Small intestine (tissue), 7 donors: Measurements from ENCODE around the gene NEK4. TPM values are rescaled to one million over a fixed set of nuclear protein-coding genes. Genes with fewer than 3 reads are reported as not detected.

Experiments
- DNase-seq, 2 donors: peaks; one replicate each; pipeline versions ENCODE4 v3.0.0 to v3.0.0-alpha.2; 2013
- FAIRE-seq: peaks from 2 replicates; lab custom pipeline; 2012; peaks lifted over from hg19 to GRCh38; lab: Jason Lieb, UNC
- H3K27ac ChIP-seq, 3 donors: one replicate each; pipeline ENCODE4 v1.5.1; 2013; ENCODE audit warnings: low read length in 2 of 3, mild to moderate bottlenecking in 2 of 3, control low read depth in 1 of 3, inconsistent platforms in 1 of 3, low read depth in 1 of 3, moderate library complexity in 1 of 3
- H3K27me3 ChIP-seq, 3 donors: one replicate each; pipeline ENCODE4 v1.6.1; 2013; ENCODE audit warnings: low read length in 3 of 3, inconsistent platforms in 1 of 3; ENCODE audit not compliant: control insufficient read depth in 3 of 3, insufficient read depth in 3 of 3
- H3K36me3 ChIP-seq, 3 donors: one replicate each; pipeline ENCODE4 v1.6.1; 2013; ENCODE audit warnings: low read length in 3 of 3, inconsistent platforms in 1 of 3, low read depth in 1 of 3, mild to moderate bottlenecking in 1 of 3, moderate library complexity in 1 of 3; ENCODE audit not compliant: control insufficient read depth in 3 of 3, insufficient read depth in 2 of 3
- H3K4me1 ChIP-seq, 3 donors: one replicate each; pipeline ENCODE4 v1.6.1; 2013; ENCODE audit warnings: low read length in 2 of 3, inconsistent platforms in 1 of 3, low read depth in 1 of 3, mild to moderate bottlenecking in 1 of 3, moderate library complexity in 1 of 3; ENCODE audit not compliant: control insufficient read depth in 3 of 3, insufficient read depth in 2 of 3
- H3K4me3 ChIP-seq, 3 donors: one replicate each; pipeline ENCODE4 v1.5.1; 2013; ENCODE audit warnings: low read length in 3 of 3, control low read depth in 1 of 3, inconsistent platforms in 1 of 3, low read depth in 1 of 3, mild to moderate bottlenecking in 1 of 3, moderate library complexity in 1 of 3
- H3K9me3 ChIP-seq, 2 donors: one replicate each; pipeline ENCODE4 v1.6.1; 2013; ENCODE audit warnings: low read depth in 1 of 2, low read length in 1 of 2; ENCODE audit not compliant: control insufficient read depth in 2 of 2, insufficient read depth in 1 of 2
- WGBS, 3 donors: extraction: QIAGEN DNeasy Blood & Tissue Kit; methylation state at CpG; one replicate each; pipeline ENCODE4 v1.1.7; 2013; 5-methylcytosine and 5-hydroxymethylcytosine counted together
- polyA plus RNA-seq, 4 donors: library from polyadenylated mRNA; stranded (reverse) in 3 of 4; unstranded in 1 of 4; fragments of 200-250 nt in 3 of 4; fragments of 120-200 nt in 1 of 4; gene quantifications; one replicate each; pipeline versions ENCODE4 v1.2.1 to v1.2.3, GENCODE V29; 2013
- donor health status: healthy with polysubstance abuse.
- donor health status: control.
- donor health status: control.
- donor health status: Bipolar disorder and iron deficiency.
- donor health status: healthy.

Gene NEK4
- polyA plus RNA-seq, 4 donors, result 3.0 to 18.5 (median 7.0) TPM

- H3K27ac ChIP-seq, result no peak overlapping the region
Observed at GRCh38 chr3:52697632-52697965, 73.1 kb downstream of the NEK4 start.

GRCh38 chr3:52696830-52697631, 73.7 kb downstream of the NEK4 start:
- peak overlapping the region in 1 of 3 donors; percentile 33 for H3K27ac ChIP-seq
- no peak for DNase-seq
- no peaks in the 10 kb centered on the region for H3K4me1 ChIP-seq
- no peaks in the 10 kb centered on the region for H3K27me3 ChIP-seq
- peaks cover 15 to 20% (median 18%) of the 10 kb centered on the region in 3 donors for H3K36me3 ChIP-seq
- WGBS, 3 donors, result 79 to 92% (median 82%) methylated on average over 2 of the region's 2 CpGs
- no peak for FAIRE-seq
- H3K9me3 ChIP-seq, result no peaks in the 10 kb centered on the region
- no peak overlapping the region for H3K4me3 ChIP-seq

More at GRCh38 chr3:52697632-52697965, 73.1 kb downstream of the NEK4 start:
- H3K27me3 ChIP-seq, result no peaks in the 10 kb centered on the region
- 91 to 94% (median 92%) methylated on average over 4 of the region's 4 CpGs for WGBS, 3 donors
- DNase-seq, result no peak
- no peak overlapping the region for H3K4me3 ChIP-seq
- H3K4me1 ChIP-seq, result no peaks in the 10 kb centered on the region
- no peak for FAIRE-seq
- no peaks in the 10 kb centered on the region for H3K9me3 ChIP-seq
- H3K36me3 ChIP-seq, result peaks cover 15 to 19% (median 15%) of the 10 kb centered on the region in 3 donors

GRCh38 chr3:52695798-52696671, 74.7 kb downstream of the NEK4 start:
- no peaks in the 10 kb centered on the region for H3K4me1 ChIP-seq
- DNase-seq (no peak), FAIRE-seq (no peak)
- H3K4me3 ChIP-seq, result no peak overlapping the region
- H3K36me3 ChIP-seq, result peaks cover 18 to 26% (median 19%) of the 10 kb centered on the region in 3 donors
- no peaks in the 10 kb centered on the region for H3K9me3 ChIP-seq
- no peak overlapping the region for H3K27ac ChIP-seq
- no peaks in the 10 kb centered on the region for H3K27me3 ChIP-seq
- WGBS, 3 donors, result 80 to 87% (median 82%) methylated on average over 4 of the region's 4 CpGs

- Histone ChIP-seq H3K27ac (no peak overlapping the region), H3K4me3 (no peak overlapping the region), H3K9me3 (no peaks in the 10 kb centered on the region), H3K4me1 (no peaks in the 10 kb centered on the region), H3K27me3 (no peaks in the 10 kb centered on the region), H3K36me3 (peaks cover 19 to 31% (median 25%) of the 10 kb centered on the region in 3 donors)
- DNase-seq (no peak), FAIRE-seq (no peak)
- 74 to 89% (median 78%) methylated on average over 7 of the region's 7 CpGs for WGBS, 3 donors
Observed at GRCh38 chr3:52694528-52695189, 76.1 kb downstream of the NEK4 start.

- no peaks in the 10 kb centered on the region for H3K9me3 ChIP-seq
- no peak overlapping the region for H3K27ac ChIP-seq
- FAIRE-seq, result no peak
- peaks cover 25 to 41% (median 30%) of the 10 kb centered on the region in 3 donors for H3K36me3 ChIP-seq
- H3K27me3 ChIP-seq, result no peaks in the 10 kb centered on the region
- no peak for DNase-seq
- no peak overlapping the region for H3K4me3 ChIP-seq
- no peaks in the 10 kb centered on the region for H3K4me1 ChIP-seq
Observed at GRCh38 chr3:52693071-52693470, 77.7 kb downstream of the NEK4 start.

GRCh38 chr3:52690560-52690959, 80.2 kb downstream of the NEK4 start:
- FAIRE-seq (no peak), DNase-seq (no peak)
- peaks cover 0 to 5% (median 2%) of the 10 kb centered on the region in 3 donors for H3K4me1 ChIP-seq
- H3K4me3 ChIP-seq, result no peak overlapping the region
- H3K27ac ChIP-seq, result no peak overlapping the region
- 96 to 97% (median 96%) methylated on average over 2 of the region's 2 CpGs for WGBS, 3 donors
- H3K9me3 ChIP-seq, result no peaks in the 10 kb centered on the region
- H3K36me3 ChIP-seq, result peaks cover 15 to 42% (median 34%) of the 10 kb centered on the region in 3 donors
- no peaks in the 10 kb centered on the region for H3K27me3 ChIP-seq

- Histone ChIP-seq H3K27me3 (no peaks in the 10 kb centered on the region), H3K9me3 (no peaks in the 10 kb centered on the region), H3K36me3 (peaks cover 15 to 42% (median 30%) of the 10 kb centered on the region in 3 donors), H3K27ac (no peak overlapping the region), H3K4me1 (peaks cover 0 to 9% (median 2%) of the 10 kb centered on the region in 3 donors), H3K4me3 (no peak overlapping the region)
- WGBS, 3 donors, result 71 to 76% (median 74%) methylated on average over 3 of the region's 3 CpGs
- FAIRE-seq (no peak), DNase-seq (no peak)
Observed at GRCh38 chr3:52689151-52689550, 81.6 kb downstream of the NEK4 start.

- DNase-seq (no peak), FAIRE-seq (no peak)
- Histone ChIP-seq H3K27ac (no peak overlapping the region), H3K9me3 (no peaks in the 10 kb centered on the region), H3K27me3 (no peaks in the 10 kb centered on the region), H3K4me3 (no peak overlapping the region), H3K36me3 (peaks cover 13 to 36% (median 25%) of the 10 kb centered on the region in 3 donors), H3K4me1 (peaks cover 0 to 12% (median 2%) of the 10 kb centered on the region in 3 donors)
- 56 to 73% (median 61%) methylated on average over 6 of the region's 6 CpGs for WGBS, 3 donors
Observed at GRCh38 chr3:52688266-52688665, 82.5 kb downstream of the NEK4 start.
